NCI-H2081 treated with DMSO at 0.1 percent for 48 hours (cell line): ENCODE measurements around the gene ATAD3A.

Source experiments
- DNase-seq: peaks from one replicate; lab custom pipeline; 2025; lab: John Stamatoyannopoulos, UW

ATAD3A gene

GRCh38 chr1:1583347-1584010 is 71.5 kb downstream of the ATAD3A start:
- no peak for DNase-seq
